ENCODE measurements around the gene CASS4. TPM values are rescaled to one million over a fixed set of nuclear protein-coding genes. Genes with fewer than 3 reads are reported as not detected.
A peak's percentile ranks its signal among the peaks of the same experiment; 100 is the strongest.

The CASS4 gene
- total and polyA plus RNA-seq, 9 of the 15 experiments (the other 6 are each of a cell fraction or from before 2014, with no cell fraction given) = 8.1 to 53.8 (median 26.7) TPM

DNA sequence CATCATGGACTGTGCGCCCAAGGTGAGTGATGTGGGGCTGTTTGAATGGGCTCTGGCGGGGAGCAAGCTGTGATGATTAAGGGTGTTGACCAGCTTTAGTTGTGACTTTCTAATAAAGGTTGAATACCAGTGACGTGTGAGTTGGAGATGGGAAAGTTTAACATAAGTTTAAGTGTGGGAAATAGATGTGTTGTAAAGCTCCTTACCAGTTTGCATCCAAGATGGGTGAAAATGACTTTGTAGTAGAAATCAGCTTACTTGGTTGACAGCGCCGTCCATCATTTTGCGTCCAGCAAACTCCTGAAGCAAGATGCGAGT, 372 bp downstream of the CASS4 start (continued):
- TF ChIP-seq, protein P1, sequence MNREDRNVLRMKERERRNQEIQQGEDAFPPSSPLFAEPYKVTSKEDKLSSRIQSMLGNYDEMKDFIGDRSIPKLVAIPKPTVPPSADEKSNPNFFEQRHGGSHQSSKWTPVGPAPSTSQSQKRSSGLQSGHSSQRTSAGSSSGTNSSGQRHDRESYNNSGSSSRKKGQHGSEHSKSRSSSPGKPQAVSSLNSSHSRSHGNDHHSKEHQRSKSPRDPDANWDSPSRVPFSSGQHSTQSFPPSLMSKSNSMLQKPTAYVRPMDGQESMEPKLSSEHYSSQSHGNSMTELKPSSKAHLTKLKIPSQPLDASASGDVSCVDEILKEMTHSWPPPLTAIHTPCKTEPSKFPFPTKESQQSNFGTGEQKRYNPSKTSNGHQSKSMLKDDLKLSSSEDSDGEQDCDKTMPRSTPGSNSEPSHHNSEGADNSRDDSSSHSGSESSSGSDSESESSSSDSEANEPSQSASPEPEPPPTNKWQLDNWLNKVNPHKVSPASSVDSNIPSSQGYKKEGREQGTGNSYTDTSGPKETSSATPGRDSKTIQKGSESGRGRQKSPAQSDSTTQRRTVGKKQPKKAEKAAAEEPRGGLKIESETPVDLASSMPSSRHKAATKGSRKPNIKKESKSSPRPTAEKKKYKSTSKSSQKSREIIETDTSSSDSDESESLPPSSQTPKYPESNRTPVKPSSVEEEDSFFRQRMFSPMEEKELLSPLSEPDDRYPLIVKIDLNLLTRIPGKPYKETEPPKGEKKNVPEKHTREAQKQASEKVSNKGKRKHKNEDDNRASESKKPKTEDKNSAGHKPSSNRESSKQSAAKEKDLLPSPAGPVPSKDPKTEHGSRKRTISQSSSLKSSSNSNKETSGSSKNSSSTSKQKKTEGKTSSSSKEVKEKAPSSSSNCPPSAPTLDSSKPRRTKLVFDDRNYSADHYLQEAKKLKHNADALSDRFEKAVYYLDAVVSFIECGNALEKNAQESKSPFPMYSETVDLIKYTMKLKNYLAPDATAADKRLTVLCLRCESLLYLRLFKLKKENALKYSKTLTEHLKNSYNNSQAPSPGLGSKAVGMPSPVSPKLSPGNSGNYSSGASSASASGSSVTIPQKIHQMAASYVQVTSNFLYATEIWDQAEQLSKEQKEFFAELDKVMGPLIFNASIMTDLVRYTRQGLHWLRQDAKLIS (CRISPR knock-in tag; IDR thresholded peaks at IDR 0.05) = peak; percentile 16; the same call in 1 of the 2 replicates
- TF ChIP-seq POLR2A (conservative IDR thresholded peaks at IDR 0.05) (peak; percentile 90), PHB (CRISPR knock-in tag; IDR thresholded peaks at IDR 0.05) (no peak), RBFOX2 (IDR thresholded peaks at IDR 0.05; ENCODE audit: low read depth, low read length) (peak; percentile 67), ZNF175 (CRISPR knock-in tag; IDR thresholded peaks at IDR 0.05; ENCODE audit: low read depth) (no peak; the same call in 1 of the 2 replicates), NR2C2 (CRISPR knock-in tag; IDR thresholded peaks at IDR 0.05) (no peak), NR2C2 (tag; IDR thresholded peaks at IDR 0.05) (no peak), TBL1XR1 (IDR thresholded peaks at IDR 0.05; ENCODE audit: low read length in 2 of 2) (0 out of 4 replicates have a peak, but pooled peaks of 1 of the 2 experiments have one; percentile 17)
- TF ChIP-seq, protein P2, sequence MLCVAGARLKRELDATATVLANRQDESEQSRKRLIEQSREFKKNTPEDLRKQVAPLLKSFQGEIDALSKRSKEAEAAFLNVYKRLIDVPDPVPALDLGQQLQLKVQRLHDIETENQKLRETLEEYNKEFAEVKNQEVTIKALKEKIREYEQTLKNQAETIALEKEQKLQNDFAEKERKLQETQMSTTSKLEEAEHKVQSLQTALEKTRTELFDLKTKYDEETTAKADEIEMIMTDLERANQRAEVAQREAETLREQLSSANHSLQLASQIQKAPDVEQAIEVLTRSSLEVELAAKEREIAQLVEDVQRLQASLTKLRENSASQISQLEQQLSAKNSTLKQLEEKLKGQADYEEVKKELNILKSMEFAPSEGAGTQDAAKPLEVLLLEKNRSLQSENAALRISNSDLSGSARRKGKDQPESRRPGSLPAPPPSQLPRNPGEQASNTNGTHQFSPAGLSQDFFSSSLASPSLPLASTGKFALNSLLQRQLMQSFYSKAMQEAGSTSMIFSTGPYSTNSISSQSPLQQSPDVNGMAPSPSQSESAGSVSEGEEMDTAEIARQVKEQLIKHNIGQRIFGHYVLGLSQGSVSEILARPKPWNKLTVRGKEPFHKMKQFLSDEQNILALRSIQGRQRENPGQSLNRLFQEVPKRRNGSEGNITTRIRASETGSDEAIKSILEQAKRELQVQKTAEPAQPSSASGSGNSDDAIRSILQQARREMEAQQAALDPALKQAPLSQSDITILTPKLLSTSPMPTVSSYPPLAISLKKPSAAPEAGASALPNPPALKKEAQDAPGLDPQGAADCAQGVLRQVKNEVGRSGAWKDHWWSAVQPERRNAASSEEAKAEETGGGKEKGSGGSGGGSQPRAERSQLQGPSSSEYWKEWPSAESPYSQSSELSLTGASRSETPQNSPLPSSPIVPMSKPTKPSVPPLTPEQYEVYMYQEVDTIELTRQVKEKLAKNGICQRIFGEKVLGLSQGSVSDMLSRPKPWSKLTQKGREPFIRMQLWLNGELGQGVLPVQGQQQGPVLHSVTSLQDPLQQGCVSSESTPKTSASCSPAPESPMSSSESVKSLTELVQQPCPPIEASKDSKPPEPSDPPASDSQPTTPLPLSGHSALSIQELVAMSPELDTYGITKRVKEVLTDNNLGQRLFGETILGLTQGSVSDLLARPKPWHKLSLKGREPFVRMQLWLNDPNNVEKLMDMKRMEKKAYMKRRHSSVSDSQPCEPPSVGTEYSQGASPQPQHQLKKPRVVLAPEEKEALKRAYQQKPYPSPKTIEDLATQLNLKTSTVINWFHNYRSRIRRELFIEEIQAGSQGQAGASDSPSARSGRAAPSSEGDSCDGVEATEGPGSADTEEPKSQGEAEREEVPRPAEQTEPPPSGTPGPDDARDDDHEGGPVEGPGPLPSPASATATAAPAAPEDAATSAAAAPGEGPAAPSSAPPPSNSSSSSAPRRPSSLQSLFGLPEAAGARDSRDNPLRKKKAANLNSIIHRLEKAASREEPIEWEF (CRISPR knock-in tag; IDR thresholded peaks at IDR 0.05) = no peak
- TF ChIP-seq, protein P3, sequence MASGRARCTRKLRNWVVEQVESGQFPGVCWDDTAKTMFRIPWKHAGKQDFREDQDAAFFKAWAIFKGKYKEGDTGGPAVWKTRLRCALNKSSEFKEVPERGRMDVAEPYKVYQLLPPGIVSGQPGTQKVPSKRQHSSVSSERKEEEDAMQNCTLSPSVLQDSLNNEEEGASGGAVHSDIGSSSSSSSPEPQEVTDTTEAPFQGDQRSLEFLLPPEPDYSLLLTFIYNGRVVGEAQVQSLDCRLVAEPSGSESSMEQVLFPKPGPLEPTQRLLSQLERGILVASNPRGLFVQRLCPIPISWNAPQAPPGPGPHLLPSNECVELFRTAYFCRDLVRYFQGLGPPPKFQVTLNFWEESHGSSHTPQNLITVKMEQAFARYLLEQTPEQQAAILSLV (tag; IDR thresholded peaks at IDR 0.05) = no peak
- TF ChIP-seq, protein P4, sequence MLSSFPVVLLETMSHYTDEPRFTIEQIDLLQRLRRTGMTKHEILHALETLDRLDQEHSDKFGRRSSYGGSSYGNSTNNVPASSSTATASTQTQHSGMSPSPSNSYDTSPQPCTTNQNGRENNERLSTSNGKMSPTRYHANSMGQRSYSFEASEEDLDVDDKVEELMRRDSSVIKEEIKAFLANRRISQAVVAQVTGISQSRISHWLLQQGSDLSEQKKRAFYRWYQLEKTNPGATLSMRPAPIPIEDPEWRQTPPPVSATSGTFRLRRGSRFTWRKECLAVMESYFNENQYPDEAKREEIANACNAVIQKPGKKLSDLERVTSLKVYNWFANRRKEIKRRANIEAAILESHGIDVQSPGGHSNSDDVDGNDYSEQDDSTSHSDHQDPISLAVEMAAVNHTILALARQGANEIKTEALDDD (IDR thresholded peaks at IDR 0.05) = peak; percentile 66; the same call in 1 of the 2 replicates
- TF ChIP-seq, protein P5, sequence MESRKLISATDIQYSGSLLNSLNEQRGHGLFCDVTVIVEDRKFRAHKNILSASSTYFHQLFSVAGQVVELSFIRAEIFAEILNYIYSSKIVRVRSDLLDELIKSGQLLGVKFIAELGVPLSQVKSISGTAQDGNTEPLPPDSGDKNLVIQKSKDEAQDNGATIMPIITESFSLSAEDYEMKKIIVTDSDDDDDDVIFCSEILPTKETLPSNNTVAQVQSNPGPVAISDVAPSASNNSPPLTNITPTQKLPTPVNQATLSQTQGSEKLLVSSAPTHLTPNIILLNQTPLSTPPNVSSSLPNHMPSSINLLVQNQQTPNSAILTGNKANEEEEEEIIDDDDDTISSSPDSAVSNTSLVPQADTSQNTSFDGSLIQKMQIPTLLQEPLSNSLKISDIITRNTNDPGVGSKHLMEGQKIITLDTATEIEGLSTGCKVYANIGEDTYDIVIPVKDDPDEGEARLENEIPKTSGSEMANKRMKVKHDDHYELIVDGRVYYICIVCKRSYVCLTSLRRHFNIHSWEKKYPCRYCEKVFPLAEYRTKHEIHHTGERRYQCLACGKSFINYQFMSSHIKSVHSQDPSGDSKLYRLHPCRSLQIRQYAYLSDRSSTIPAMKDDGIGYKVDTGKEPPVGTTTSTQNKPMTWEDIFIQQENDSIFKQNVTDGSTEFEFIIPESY (CRISPR knock-in tag; IDR thresholded peaks at IDR 0.05) = no peak
- TF ChIP-seq, protein P6, sequence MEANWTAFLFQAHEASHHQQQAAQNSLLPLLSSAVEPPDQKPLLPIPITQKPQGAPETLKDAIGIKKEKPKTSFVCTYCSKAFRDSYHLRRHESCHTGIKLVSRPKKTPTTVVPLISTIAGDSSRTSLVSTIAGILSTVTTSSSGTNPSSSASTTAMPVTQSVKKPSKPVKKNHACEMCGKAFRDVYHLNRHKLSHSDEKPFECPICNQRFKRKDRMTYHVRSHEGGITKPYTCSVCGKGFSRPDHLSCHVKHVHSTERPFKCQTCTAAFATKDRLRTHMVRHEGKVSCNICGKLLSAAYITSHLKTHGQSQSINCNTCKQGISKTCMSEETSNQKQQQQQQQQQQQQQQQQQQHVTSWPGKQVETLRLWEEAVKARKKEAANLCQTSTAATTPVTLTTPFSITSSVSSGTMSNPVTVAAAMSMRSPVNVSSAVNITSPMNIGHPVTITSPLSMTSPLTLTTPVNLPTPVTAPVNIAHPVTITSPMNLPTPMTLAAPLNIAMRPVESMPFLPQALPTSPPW (CRISPR knock-in tag; IDR thresholded peaks at IDR 0.05) = no peak
